ENCODE data around the gene TRAPPC8. TPM values are rescaled to one million over a fixed set of nuclear protein-coding genes. Genes with fewer than 3 reads are reported as not detected.

TRAPPC8 gene
- total and polyA plus RNA-seq, 2 of the 13 experiments (the other 11 are each of a cell fraction or from before 2014, with no cell fraction given) = 34.6 to 50.8 TPM

- TF ChIP-seq HES4 (CRISPR knock-in tag; IDR thresholded peaks at IDR 0.05; ENCODE audit: borderline replicate concordance) (peak; percentile 66; the same call in 1 of the 2 replicates), SRY (CRISPR knock-in tag; IDR thresholded peaks at IDR 0.05) (peak; percentile 41; the same call in 1 of the 2 replicates), IKZF5 (CRISPR knock-in tag; IDR thresholded peaks at IDR 0.05) (no peak), ZNF878 (CRISPR knock-in tag; IDR thresholded peaks at IDR 0.05) (no peak), RFX1 (IDR thresholded peaks at IDR 0.05) (no peak), RFX3 (CRISPR knock-in tag; IDR thresholded peaks at IDR 0.05) (no peak), ZNF292 (CRISPR knock-in tag; IDR thresholded peaks at IDR 0.05; ENCODE audit: borderline replicate concordance, low read depth) (peak; percentile 60; the same call in 1 of the 2 replicates), MED1 (CRISPR knock-in tag; IDR thresholded peaks at IDR 0.05) (peak; percentile 63; the same call in 1 of the 2 replicates), ZNF367 (CRISPR knock-in tag; IDR thresholded peaks at IDR 0.05; ENCODE audit: borderline replicate concordance) (peak; percentile 55; the same call in 1 of the 2 replicates), POLR2AphosphoS2 (IDR thresholded peaks at IDR 0.05; ENCODE audit: low read depth, low read length) (no peak), ZNF510 (CRISPR knock-in tag; IDR thresholded peaks at IDR 0.05; ENCODE audit: low read depth) (no peak), KMT2B (CRISPR knock-in tag; IDR thresholded peaks at IDR 0.05) (peak; percentile 82), ZNF180 (CRISPR knock-in tag; IDR thresholded peaks at IDR 0.05; ENCODE audit: borderline replicate concordance, low read depth) (no peak), ZNF746 (CRISPR knock-in tag; IDR thresholded peaks at IDR 0.05) (peak; percentile 33; the same call in 1 of the 2 replicates), ZNF460 (CRISPR knock-in tag; IDR thresholded peaks at IDR 0.05; ENCODE audit: borderline replicate concordance) (no peak), NFKBIZ (CRISPR knock-in tag; IDR thresholded peaks at IDR 0.05) (no peak), AFF4 (CRISPR knock-in tag; IDR thresholded peaks at IDR 0.05) (peak; percentile 43; the same call in 1 of the 2 replicates), ZFP41 (CRISPR knock-in tag; IDR thresholded peaks at IDR 0.05; ENCODE audit: borderline replicate concordance) (no peak), MLLT10 (CRISPR knock-in tag; IDR thresholded peaks at IDR 0.05) (no peak), ZNF30 (CRISPR knock-in tag; IDR thresholded peaks at IDR 0.05) (no peak), GMEB1 (CRISPR knock-in tag; IDR thresholded peaks at IDR 0.05; ENCODE audit: borderline replicate concordance) (peak; percentile 56; the same call in 1 of the 2 replicates), TBX3 (IDR thresholded peaks at IDR 0.05; ENCODE audit: borderline replicate concordance) (no peak), ZNF232 (CRISPR knock-in tag; IDR thresholded peaks at IDR 0.05; ENCODE audit: borderline replicate concordance) (no peak), ZNF225 (CRISPR knock-in tag; IDR thresholded peaks at IDR 0.05) (no peak; the same call in 1 of the 2 replicates)
These were observed at the start of gene TRAPPC8 (continued) for GRCh38 chr18:31942999-31943877.
